ENCODE data around the gene NOL4L. TPM values are rescaled to one million over a fixed set of nuclear protein-coding genes. Genes with fewer than 3 reads are reported as not detected.

Gene NOL4L
- total RNA-seq, 2 experiments from 2014 or later: 53.1 to 55.6 TPM

DNA sequence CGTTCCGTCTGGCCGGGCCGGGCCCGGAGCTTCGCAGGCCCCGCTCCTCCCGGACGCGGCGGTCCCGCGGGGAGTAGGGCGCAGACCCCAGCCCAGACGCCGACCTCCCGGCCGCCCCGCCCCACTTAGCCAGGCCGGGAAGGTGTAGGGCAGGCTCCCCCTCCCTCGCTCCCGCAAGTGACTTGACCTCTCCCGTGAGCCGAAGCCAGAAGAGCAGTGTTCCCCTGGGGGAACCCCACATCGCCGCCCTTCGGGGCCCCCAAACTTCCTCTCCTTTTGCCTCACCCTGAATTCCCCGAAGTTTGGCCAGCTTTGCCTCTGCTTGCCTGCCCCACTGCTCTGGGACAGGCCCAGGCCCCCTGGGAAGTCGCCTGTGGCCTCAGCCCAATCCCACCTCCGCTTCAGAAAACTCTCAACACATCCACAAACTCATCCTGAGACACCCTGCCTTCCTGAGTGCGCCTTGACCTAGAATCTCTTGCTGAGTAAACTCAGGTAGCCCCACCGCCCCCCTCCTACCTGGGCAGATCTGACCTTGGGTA, 524 bp upstream of the NOL4L start:
- peaks cover 36% of the 10 kb centered on the region for H3K4me1 ChIP-seq (ENCODE audit: insufficient read depth, low read length)
- H3K27ac ChIP-seq (ENCODE audit: low read depth in 1 of 2, low read length in 2 of 2): peak overlapping the region in 1 of 2 donors; percentile 7
- ChIA-PET CTCF (interaction anchor here (0.8 to 1.0 kb wide), 3 partner anchors 67 to 101 kb away, joined by 3 to 5 read pairs (median 4); no protein-coding TSS in a partner anchor), POLR2A (interaction anchor here (0.9 to 11.6 kb wide), 5 partner anchors 10 to 65 kb away, joined by 3 to 178 read pairs (median 3); no protein-coding TSS in a partner anchor)
- peaks cover 5% of the 10 kb centered on the region for H3K27me3 Mint-ChIP-seq
- ATAC-seq (ENCODE audit: poor library complexity) (no peak), DNase-seq (peak in 3 of 14 experiments; percentile 14 to 65 (median 50))
- H3K9me3 ChIP-seq (ENCODE audit: control insufficient read depth in 1 of 2, insufficient read depth in 1 of 2, low read length in 2 of 2): no peaks in the 10 kb centered on the region
- peak overlapping the region; percentile 37 for H3K4me3 ChIP-seq (ENCODE audit: low read length)
- intact Hi-C loops (cut with DNase I, micrococcal nuclease): loop anchor here (2.0 to 10.0 kb wide), 4 partner anchors 49 to 69 kb away; no protein-coding TSS in a partner anchor
- peaks cover 39% of the 10 kb centered on the region for H3K4me1 Mint-ChIP-seq (ENCODE audit: low read depth)
- H3K36me3 ChIP-seq (ENCODE audit: insufficient read depth, low read length): no peaks in the 10 kb centered on the region
- H3K27ac Mint-ChIP-seq: peak overlapping the region; percentile 95
- H3K4me3 Mint-ChIP-seq: peak overlapping the region; percentile 100
- no peaks in the 10 kb centered on the region for H3K27me3 ChIP-seq (ENCODE audit: control insufficient read depth in 1 of 2, insufficient read depth in 2 of 2, low read length in 2 of 2)
- no peaks in the 10 kb centered on the region for H3K9me3 Mint-ChIP-seq
- TF ChIP-seq, protein P1, sequence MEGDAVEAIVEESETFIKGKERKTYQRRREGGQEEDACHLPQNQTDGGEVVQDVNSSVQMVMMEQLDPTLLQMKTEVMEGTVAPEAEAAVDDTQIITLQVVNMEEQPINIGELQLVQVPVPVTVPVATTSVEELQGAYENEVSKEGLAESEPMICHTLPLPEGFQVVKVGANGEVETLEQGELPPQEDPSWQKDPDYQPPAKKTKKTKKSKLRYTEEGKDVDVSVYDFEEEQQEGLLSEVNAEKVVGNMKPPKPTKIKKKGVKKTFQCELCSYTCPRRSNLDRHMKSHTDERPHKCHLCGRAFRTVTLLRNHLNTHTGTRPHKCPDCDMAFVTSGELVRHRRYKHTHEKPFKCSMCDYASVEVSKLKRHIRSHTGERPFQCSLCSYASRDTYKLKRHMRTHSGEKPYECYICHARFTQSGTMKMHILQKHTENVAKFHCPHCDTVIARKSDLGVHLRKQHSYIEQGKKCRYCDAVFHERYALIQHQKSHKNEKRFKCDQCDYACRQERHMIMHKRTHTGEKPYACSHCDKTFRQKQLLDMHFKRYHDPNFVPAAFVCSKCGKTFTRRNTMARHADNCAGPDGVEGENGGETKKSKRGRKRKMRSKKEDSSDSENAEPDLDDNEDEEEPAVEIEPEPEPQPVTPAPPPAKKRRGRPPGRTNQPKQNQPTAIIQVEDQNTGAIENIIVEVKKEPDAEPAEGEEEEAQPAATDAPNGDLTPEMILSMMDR (IDR thresholded peaks at IDR 0.05): no peak
- peaks cover 18% of the 10 kb centered on the region for H3K36me3 Mint-ChIP-seq (ENCODE audit: low read depth)

DNA sequence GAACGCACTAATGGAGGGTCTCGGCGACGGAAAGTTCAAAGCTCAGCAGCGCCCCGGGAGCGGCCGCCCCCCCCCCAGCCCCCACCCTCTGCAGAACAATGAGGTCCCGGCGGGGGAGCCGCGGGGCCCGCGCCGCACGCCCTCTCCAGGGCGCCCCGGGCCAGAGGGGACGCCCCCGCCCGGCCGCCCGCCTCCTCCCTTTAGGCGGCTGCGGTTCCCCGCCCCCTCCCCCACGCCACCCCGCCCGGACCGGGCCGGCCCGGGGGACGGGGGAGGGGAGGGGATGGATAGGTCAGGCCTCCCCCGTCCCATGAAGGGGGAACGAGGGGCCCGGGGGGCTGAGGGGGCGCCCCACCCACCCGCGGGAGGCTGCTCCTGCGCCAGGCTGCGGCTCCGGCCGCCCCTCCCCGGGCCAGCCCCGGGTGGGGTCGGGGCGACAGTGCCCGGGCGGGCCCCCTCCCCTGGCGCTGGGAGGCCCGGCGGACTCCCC, 1.5 kb downstream of the NOL4L start:
- Histone ChIP-seq H3K36me3 (ENCODE audit: insufficient read depth, low read length) (no peaks in the 10 kb centered on the region), H3K4me3 (ENCODE audit: low read length) (peak overlapping the region; percentile 19), H3K9me3 (ENCODE audit: control insufficient read depth in 1 of 2, insufficient read depth in 1 of 2, low read length in 2 of 2) (no peaks in the 10 kb centered on the region), H3K27ac (ENCODE audit: low read depth in 1 of 2, low read length in 2 of 2) (peak overlapping the region in 1 of 2 donors; percentile 35), H3K4me1 (ENCODE audit: insufficient read depth, low read length) (peaks cover 55% of the 10 kb centered on the region), H3K27me3 (ENCODE audit: control insufficient read depth in 1 of 2, insufficient read depth in 2 of 2, low read length in 2 of 2) (no peaks in the 10 kb centered on the region)
- Mint-ChIP-seq H3K27ac (no peak overlapping the region), H3K9me3 (no peaks in the 10 kb centered on the region), H3K27me3 (peaks cover 5% of the 10 kb centered on the region), H3K4me1 (ENCODE audit: low read depth) (peaks cover 59% of the 10 kb centered on the region), H3K4me3 (no peak overlapping the region), H3K36me3 (ENCODE audit: low read depth) (peaks cover 18% of the 10 kb centered on the region)
- ATAC-seq (ENCODE audit: poor library complexity): peak; percentile 24
- CTCF ChIA-PET: no interaction called here
- peak in 6 of 14 experiments; percentile 15 to 62 (median 32) for DNase-seq
- POLR2A ChIA-PET: interaction anchor here (11.6 kb wide), 1 partner anchor 45 kb away, joined by 178 read pairs; no protein-coding TSS in a partner anchor
- TF ChIP-seq, protein P1 (IDR thresholded peaks at IDR 0.05): no peak
- intact Hi-C loops (cut with DNase I, micrococcal nuclease): loop anchor here (2.0 to 10.0 kb wide), 3 partner anchors 47 to 71 kb away; no protein-coding TSS in a partner anchor

DNA sequence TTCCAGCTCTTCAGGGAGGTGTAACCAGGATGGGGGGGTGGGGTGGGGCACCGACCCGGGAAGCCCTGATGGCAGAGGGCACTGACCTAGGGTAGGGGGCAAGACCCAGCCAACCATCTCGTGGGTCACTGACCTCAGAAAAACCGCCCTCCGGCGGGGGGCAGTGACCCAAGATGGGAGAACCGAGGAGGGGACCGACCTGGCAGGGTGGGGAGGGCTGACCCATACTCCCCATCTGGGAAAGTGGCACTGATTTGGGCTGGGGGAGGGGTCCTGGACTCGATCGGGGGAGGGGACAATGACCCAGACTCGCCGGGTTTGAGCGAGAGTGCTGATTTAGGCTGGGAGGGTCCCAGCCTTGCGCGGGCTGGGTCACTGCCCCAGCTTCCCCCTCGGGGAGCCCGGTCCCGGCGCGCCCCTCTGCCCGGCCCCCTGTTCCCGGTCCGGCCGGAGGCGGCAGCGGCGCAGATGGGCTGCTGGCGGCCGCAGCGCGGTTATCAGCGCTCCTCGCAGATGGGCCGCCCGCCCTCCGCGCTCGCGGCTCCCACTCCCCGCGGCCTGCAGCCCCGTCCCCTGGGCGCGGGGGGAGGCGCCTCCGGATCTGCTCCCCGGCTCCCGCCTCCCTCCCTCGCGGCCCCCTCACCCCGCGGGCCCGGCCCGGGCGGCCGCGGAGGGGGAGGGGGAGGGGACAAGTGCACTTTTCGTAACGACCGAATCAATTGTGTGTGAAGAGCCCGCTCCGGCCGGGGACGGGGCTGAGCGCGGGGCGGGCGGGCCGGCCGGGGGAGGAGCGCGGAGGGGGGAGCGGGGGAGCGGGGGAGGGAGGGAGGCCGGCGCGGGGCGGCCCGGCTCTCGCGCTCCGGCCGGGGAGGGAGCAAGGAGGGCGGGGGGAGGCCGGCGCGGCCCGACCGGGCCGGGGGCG, 2.2 kb downstream of the NOL4L start:
- Mint-ChIP-seq H3K4me1 (ENCODE audit: low read depth) (peaks cover 65% of the 10 kb centered on the region), H3K27me3 (peaks cover 5% of the 10 kb centered on the region), H3K27ac (peak overlapping the region; percentile 83), H3K4me3 (peak overlapping the region; percentile 95), H3K36me3 (ENCODE audit: low read depth) (peaks cover 18% of the 10 kb centered on the region), H3K9me3 (no peaks in the 10 kb centered on the region)
- no peak for ATAC-seq (ENCODE audit: poor library complexity)
- H3K9me3 ChIP-seq (ENCODE audit: control insufficient read depth in 1 of 2, insufficient read depth in 1 of 2, low read length in 2 of 2): no peaks in the 10 kb centered on the region
- H3K27me3 ChIP-seq (ENCODE audit: control insufficient read depth in 1 of 2, insufficient read depth in 2 of 2, low read length in 2 of 2): no peaks in the 10 kb centered on the region
- TF ChIP-seq, protein P1 (IDR thresholded peaks at IDR 0.05): no peak
- no peaks in the 10 kb centered on the region for H3K36me3 ChIP-seq (ENCODE audit: insufficient read depth, low read length)
- H3K4me3 ChIP-seq (ENCODE audit: low read length): peak overlapping the region; percentile 42
- ChIA-PET POLR2A (interaction anchor here (1.4 to 11.6 kb wide), 2 partner anchors 16 to 44 kb away, joined by 4 to 178 read pairs; no protein-coding TSS in a partner anchor), CTCF (interaction anchor here (1.9 kb wide), 1 partner anchor 61 kb away, joined by 6 read pairs; no protein-coding TSS in a partner anchor)
- peak overlapping the region; percentile 41 to 53 for H3K27ac ChIP-seq (ENCODE audit: low read depth in 1 of 2, low read length in 2 of 2)
- intact Hi-C loops (cut with DNase I, micrococcal nuclease): loop anchor here in 1 of 2 experiments (10.0 kb wide), 1 partner anchor 72 kb away; no protein-coding TSS in a partner anchor
- peaks cover 61% of the 10 kb centered on the region for H3K4me1 ChIP-seq (ENCODE audit: insufficient read depth, low read length)
- peak in 7 of 14 experiments; percentile 15 to 58 (median 29) for DNase-seq
